SKM-1 (cell line): ENCODE data around the gene PRMT9.

Experiments
- DNase-seq: peaks from one replicate; lab custom pipeline; 2025; ENCODE audit not compliant: unreplicated experiment; lab: John Stamatoyannopoulos, UW

The PRMT9 gene

DNA sequence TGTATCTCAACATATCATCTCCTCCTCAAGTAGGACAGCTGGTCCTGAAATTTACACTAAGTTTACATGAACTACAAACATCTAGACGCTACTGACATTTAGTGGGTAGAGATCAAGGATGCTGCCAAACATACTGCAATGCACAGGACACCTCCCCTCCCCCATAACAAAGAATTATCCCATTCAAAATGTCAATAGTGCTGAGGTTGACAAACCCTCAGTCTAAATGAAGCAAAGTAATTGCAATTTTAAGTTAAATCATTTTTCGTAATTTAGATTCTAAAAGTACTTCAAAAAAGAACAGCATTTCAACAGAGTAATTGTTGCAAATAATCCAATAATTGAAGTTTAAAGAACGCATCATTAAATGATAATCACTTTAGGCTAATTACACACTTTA, 1.2 kb downstream of the PRMT9 start:
- DNase-seq = no peak

DNA sequence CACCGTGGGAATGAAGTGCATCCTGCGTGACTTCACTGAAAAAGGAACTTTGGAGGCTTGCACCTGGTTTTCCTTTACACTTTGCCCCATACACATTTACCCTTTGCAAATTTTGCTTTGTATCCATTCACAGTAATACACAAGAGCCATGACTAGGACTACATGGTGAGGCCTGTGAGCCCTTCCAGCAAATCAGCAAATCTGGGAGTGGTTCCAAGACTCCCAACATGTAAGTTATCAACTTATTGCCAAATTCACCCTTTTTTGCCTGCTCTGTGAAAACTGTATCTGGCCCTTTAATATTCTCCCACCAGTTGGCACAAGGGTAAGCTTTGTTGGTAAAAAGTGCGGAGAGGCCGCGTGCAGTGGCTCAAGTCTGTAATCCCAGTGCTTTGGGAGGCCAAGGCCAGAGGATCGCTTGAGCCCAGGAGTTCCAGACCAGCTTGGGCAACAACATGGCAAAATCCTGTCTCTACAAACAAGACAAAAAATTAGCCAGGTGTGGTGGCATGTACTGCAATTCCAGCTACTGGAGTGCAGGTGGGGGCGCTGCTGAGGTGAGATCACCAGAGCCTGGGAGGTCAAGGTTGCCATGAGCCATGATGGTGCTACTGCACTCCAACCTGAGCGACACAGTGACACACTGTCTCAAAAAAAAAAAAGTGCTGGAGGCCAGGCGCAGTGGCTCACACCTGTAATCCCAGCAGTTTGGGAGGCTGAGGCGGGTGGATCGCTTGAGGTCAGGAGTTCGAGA, 5.0 kb downstream of the PRMT9 start:
- no peak for DNase-seq

DNA sequence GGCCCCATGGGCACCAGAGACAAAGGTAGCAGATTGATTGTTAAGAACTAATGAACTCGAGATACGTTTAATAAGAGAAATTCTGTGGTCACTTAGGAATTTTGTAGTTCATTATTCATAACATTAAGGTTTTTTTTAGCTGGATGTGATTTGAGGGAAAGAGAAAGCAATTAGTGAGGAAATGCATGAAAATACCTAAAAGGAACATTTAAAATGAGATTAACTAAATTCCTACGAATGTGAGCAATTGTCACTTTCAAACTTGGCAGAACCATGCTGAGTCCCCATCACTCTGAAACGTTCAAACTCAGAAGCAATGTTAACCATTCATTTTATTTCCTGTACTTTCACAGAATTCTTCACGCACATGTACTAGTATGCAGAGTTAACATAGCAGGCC, 5.9 kb downstream of the PRMT9 start:
- DNase-seq = no peak

DNA sequence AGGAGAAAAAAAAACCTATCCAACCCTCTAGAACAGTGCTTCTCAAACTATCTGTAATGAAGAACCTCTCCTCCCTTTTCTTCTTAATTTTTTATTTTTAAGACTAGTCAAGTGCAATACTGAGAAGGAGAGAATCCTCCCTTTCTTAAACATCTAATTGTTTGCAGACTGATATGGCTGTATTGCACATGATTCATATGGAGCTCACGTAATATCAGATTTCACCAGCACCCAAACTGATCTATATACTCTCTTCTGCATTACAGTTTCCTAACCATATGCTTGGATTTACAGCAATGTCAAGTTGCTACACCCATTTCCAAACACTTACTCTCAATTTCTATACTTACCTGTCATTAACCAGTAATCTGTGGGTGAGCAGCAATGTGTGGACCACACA, 9.5 kb downstream of the PRMT9 start:
- DNase-seq = no peak

GRCh38 chr4:147674073-147674472, 9.9 kb downstream of the PRMT9 start:
- no peak for DNase-seq

DNA sequence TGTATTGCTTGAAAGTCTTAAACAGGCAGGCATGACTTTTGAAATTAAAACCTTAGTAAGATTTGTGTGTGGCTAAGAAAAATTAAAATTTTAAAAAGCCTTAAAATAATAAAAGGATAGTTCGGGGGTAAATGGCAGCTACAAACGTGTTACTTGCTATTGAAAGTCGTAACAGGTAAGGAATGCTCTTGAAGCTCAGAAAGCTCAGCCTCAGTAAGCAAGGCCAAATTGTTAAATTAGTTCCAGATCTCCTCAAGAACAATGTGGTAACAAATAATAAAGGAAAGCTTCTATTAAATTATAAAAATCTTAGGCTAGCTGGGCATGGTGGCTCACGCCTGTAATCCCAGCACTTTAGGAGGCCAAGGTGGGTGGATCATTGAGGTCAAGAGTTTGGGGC, 25.5 kb downstream of the PRMT9 start:
- no peak for DNase-seq

DNA sequence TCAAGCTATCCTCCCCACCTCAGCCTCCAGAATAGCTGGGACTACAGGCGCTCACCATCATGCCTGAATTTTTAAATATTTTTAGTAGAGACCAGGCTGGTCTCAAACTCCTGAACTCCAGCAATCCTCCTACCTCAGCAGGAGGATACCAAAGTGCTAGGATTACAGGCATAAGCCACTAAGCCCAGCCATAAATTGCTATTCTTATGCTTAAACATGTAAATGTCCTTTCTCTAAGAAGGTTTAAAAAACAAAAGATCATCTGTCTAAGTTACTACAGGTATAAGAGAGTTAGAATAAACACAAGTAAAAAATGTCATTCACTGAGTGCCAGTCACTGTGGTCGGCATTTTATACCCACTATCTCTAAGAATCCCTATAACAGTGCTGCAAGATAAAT, 28.3 kb downstream of the PRMT9 start:
- DNase-seq = no peak

GRCh38 chr4:147651563-147651962, 32.4 kb downstream of the PRMT9 start:
- DNase-seq = no peak

- DNase-seq = no peak
These were observed 35.3 kb downstream of the PRMT9 start for GRCh38 chr4:147648656-147649055.

- no peak for DNase-seq
These were observed 38.9 kb downstream of the PRMT9 start for GRCh38 chr4:147645099-147645498.

DNA sequence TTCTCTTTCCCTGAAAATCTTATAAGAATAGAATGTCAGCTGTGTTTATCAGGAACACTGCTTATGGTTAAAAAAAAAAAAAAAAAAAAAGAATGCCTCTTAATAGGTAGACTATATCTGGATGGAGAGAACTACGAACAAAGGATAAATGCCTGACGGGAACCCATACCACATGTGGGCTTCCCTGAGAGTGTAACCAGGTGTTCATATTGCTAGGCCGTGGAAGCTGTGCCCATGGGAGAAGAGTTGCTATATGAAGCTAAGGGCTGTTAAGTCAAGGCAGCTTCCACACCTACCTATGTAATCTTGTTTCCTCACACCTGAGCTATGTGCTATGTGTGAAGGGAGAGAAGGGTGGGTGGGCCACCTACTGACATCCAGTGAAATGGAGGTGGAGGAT, 39.5 kb downstream of the PRMT9 start:
- DNase-seq = no peak

GRCh38 chr4:147643616-147644015, 40.3 kb downstream of the PRMT9 start:
- no peak for DNase-seq

- no peak for DNase-seq
These were observed 43.6 kb downstream of the PRMT9 start for GRCh38 chr4:147640331-147640730.

- DNase-seq = no peak
These were observed 44.6 kb downstream of the PRMT9 start for GRCh38 chr4:147639388-147639787.

- DNase-seq = no peak
These were observed 45.0 kb downstream of the PRMT9 start for GRCh38 chr4:147638942-147639341.

DNA sequence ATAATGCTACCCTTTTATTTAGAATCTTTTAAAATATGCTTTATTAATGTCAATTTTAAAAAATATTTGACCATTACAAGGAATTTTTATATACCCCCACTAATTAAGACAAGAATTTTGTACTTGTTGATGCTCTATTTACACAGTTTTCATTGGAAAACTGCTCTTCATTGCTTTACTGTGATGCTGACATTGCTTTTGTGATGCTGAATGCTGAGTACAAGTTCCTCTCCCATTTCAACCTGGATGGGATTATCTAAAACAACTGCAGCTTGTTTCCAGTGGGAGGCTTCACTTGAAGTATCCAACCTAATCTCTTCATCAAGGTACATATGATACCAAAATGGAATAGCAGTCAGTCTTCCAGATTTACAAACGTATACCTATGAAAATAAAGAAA, 45.6 kb downstream of the PRMT9 start:
- no peak for DNase-seq

GRCh38 chr4:147635348-147635747, 48.6 kb downstream of the PRMT9 start:
- DNase-seq = no peak

GRCh38 chr4:147633643-147634042, 50.3 kb downstream of the PRMT9 start:
- no peak for DNase-seq

DNA sequence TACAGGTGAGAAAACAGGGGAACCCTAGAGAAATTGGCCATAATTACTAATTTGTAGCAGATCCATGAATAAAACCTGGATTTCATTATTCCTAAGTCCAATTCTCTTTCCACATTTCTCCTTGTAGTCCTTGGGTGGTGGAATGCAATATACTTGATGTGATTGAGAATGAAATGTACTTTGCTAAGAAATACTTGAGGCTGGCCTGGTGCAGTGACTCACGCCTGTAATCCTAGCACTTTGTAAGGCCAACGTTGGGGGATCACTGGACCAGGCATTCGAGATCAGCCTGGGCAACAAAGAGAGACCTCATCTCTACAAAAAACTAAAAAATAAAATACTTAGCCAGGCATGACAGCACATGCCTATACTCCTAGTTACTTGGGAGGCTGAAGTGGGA, 50.9 kb downstream of the PRMT9 start:
- DNase-seq = no peak

DNA sequence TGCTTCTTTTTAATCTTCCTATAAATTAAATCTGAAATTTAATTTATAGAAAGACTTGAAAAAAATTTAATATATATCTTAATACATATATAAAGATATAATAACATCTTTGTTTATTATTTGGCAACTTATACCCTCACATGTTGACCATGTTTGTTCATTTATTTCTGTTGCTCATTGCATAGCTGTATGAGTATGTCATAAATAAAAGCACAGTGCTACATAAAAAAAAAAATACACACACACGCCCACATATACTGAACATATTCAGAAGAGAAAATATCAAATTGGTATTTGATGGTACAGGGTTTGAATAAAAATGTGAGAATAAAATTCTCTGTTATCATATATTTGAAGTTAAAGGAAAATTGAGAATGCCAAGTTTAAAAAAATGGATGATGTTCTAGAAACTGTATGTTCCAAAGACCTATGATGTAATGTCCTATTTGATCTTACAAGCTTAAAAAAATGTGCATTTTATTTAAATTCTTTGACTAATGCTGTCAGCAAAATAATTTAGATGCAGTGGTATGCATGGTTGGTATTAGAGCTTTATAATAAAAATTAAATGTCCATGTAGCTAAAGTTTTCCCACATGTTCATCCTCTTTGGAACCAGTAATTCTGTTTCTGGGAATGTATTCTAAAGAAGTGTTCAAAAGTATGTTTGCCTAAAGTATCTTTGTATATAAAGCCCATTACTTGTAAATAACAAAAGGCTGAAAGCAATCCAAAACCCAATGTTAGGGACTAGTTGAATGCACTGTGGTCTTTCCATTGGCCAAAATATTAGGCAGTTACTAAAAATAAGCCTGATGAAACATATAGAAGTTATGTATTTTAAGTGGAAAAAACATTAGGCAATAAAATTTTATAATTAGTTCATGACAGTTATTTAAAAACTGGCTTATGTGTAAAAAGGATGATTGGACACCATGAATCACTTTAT, 53.9 kb downstream of the PRMT9 start:
- no peak for DNase-seq

DNA sequence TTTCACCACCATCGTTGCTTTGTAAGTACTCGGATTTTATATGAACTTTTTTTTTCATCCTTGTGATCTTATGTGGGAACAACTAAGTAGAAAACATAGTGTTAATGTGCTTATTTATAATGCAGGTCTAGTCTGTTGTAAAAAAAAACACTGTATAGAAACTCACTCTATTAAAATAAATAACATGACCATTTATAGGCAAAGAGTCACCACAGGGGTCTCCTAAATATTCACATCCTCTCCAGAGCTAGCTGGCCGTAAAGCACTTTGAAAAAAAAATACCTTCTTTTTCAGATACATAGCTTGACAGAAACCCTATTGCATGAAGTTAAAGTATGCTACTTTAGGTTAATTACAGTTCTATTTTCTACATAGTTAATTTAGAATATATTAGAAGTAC, 55.5 kb downstream of the PRMT9 start:
- DNase-seq = no peak

GRCh38 chr4:147626903-147627302, 57.1 kb downstream of the PRMT9 start:
- DNase-seq = no peak
